GM21367 (cell line): ENCODE results near the gene HIPK2.
A peak's percentile ranks its signal among the peaks of the same experiment; 100 is the strongest.

Experiments used
- ATAC-seq: cut with Tn5 transposase; IDR thresholded peaks from one replicate; pipeline ENCODE4 v1.9.1; 2021; ENCODE audit not compliant: unreplicated experiment

The HIPK2 gene

GRCh38 chr7:139718141-139718540, 59.7 kb downstream of the HIPK2 start:
- no peak for ATAC-seq

- no peak for ATAC-seq
These were observed 61.4 kb downstream of the HIPK2 start for GRCh38 chr7:139716156-139716942.

GRCh38 chr7:139715194-139715815, 62.5 kb downstream of the HIPK2 start:
- ATAC-seq, result no peak

GRCh38 chr7:139714163-139714901, 63.5 kb downstream of the HIPK2 start:
- peak; percentile 94 for ATAC-seq

DNA sequence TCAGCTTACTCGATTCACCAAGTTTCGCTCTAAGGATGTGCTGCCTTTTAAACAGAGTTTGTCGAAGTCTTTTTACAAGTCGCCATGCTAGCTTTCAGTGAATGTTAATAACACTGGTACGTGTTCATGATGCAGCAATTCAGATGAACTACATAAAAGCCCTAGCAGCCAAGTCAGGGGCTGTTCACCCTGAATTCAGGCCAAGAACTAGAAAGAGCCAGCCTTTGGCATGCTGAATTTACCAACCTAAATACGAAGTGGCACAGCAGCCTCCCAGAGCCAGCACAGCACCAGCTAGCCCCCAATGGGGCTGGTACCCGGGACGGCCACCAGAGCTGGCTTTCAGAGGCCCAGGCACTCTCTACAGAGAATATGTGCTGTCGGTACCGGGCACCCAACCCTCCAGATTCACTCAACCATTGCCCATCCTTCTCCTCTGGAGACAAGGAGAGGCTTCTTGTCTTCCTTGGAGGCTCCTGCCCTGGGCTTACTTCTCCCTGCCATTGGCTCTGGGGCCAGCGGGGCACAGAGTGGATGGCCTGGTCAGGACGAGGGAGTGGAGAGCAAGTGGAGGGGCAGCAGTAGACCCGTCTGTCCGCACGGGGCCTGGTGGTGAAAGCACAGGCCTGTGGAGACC, 64.2 kb downstream of the HIPK2 start:
- no peak for ATAC-seq

DNA sequence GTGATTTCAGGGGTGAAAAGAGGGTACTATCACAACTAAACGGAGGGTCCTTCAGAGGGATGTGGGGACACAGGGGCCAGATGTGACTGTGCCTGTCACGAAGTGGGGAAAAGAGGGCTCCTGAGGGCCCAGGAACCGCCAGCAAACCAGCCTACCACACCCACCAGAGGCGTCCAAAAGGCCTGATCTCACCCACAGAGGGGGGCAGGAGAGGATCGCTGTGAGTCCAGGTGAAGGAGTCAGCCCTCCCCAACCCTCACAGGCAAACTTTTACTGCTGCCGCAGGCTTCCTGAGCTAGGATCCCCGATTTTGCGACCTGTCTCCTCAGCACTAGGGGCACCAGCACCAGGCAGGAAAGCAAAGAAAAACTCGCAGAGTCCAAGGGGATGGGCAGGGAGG, 64.7 kb downstream of the HIPK2 start:
- no peak for ATAC-seq

GRCh38 chr7:139711991-139712743, 65.6 kb downstream of the HIPK2 start:
- ATAC-seq, result no peak

GRCh38 chr7:139710036-139710435, 67.8 kb downstream of the HIPK2 start:
- no peak for ATAC-seq

DNA sequence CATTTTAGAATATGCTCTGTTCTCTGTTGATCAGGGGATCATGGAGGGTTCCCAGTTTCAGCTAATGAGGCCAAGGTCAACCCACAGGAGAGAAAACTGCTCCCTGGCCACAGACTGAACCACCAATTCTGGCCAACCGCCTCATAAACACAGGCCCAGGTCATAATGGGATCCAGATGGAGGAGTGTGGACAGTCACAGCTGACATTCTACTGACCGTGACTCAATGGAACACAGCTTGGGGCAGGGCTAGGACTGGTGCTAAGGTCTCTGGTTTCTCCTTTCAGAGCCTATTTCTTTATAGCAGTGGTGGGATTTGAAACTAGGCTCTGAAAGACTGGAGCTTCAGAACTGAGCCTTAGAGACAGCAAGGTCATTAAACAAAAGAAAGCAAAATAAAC, 68.3 kb downstream of the HIPK2 start:
- no peak for ATAC-seq

DNA sequence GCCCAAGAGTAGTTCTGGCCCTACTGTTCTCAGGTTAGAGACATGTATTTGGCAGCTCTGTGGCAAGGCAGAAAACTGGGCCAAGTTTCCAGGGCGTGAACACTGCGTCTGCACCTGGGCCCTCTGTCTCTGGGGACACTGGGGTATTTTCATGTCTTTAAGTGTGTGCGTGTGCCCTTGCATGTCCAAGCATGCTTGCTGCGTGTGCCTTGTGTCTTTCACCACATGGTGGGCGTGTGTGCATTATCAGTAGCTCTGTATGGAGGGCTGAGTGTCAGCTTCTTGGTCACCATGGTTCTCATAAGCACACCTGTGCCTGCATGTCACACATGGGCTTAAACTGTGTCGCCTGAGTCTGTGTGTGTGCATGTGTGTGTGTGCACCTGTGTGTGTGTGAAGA, 69.3 kb downstream of the HIPK2 start:
- ATAC-seq, result peak; percentile 82

DNA sequence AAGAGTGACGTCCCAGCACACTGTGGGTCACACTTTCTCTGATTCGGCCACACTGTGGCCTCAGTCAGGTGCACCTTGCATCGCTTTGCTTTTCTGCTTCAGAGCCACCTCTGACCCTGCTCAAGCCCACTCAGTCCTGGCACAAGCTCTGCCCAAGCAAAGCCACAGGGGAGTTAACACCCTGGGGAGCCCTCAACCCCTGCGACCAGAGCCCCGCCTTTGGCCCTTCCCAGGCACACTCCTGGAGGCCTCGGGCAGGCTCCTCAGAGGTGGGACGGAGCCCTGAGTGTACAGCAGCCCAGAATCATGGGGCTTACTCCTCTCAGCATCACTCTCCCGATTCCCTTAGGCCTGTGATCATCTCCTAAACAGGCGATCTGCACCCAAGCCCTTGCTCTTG, 71.0 kb downstream of the HIPK2 start:
- no peak for ATAC-seq

DNA sequence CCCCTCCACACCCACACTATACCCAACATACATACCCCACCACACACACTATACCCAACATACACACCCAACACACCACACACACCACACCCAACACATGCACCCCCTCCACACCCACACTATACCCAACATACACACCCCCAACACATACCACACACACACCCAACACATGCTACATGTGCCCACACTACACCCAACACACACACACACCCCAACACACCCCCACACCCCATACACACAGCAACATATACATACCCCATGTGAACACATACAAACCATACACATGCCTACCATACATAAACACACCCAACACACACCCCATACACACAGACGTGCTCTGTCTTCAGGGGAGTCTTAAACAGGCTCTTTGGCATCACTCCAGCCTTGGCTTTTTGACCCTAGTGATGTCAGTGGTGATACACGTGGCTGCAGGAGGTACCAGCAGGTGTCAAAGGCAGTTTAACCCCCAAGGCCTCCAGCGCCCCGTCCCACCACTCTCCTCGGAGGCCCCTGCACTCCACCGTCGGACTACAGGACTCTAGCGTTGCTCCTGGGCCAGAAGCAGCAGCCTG, 73.4 kb downstream of the HIPK2 start:
- ATAC-seq, result no peak

DNA sequence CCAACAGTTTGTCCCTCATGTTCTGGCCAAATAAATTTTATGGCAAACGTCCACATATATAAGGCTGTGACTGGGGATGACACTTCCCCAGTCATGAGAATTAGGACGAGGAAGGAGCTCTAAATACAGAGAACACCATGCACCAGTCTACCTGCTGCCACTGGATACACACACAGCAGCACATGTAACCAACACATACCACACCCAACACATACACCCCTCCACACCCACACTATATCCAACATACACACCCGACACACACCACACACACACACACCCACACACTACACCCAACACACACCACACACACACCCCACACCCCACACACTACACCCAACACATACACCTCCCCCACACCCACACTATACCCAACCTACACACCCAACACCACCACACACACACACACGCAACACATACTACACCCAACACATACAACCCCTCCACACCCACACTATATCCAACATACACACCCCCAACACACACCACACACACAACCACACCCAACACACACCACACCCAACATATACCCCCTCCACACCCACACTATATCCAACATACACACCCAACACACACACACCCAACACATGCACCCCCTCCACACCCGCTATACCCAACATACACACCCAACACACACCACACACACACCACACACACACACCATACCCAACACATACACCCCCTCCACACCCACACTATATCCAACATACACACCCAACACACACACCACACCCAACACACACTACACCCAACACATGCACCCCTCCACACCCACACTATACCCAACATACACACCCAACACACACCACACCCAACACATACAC, 74.1 kb downstream of the HIPK2 start:
- ATAC-seq, result no peak

DNA sequence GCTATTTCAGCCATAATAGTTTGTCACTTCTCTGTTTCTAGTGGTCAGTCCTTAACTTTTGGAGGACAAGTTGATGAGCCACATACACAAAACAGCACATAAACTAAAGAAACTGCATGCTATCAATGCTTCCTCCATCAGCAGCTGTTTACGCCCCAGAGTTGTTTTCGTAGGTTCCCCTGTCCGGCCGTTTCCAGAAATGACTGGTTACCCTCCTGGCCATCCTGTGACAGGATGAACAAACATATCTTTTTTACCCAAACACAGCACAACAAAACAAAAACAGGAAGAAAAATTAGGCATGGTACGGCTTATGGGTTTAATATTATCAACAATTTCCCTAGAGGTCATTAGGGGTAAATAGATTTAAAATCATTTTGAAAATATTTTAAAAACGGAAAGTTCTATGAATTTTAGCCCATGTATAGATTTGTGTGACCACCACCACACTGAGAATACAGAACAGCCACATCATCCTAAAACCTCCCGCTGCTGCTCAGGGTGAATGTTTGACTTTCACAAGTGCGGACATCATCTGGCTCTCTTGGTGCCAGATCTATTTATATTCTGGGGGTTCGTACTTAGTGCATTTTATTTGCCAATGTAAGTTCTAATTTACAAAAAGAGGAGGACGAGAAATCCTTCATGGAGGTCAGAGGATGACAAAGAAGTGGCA, 74.8 kb downstream of the HIPK2 start:
- peak; percentile 66 for ATAC-seq

DNA sequence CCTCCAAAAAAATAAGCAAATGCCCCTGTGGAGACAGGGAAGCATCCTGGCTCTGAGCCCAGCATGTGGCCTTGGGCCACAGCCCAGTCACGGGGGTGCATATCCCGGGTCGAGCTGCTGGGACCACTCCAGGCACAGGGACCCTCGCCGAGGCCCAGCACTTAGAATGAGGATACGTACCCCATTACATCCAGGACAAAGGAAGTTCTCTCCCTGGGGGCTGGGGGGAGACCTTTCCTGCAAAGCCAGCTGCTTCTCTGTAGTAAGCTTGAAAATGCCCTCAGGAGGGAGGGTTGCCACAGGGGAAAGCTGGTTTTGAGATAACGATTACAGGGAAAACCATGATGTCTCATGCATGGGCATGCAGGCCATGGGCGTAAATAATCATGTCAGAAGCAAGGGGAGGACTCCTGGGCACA, 75.5 kb downstream of the HIPK2 start:
- no peak for ATAC-seq

DNA sequence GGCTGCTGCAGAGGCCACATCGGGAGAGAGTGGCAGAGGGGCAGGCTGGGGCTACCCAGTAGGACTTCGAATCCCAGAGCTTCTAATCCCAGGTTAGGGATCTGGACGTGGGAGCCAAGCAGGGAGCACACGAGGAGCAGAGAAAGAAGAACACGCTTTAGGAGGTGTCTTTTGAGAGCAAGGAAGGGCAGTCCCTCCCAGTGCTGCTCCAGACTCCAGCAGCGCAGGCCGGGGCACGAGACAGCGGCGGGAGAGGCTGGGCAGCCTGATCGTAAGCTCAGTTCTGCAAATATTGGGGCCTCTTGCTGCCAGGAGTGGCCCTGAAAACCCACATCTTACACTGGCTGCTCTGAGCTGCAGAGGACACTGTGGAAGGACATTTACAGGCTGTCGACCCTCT, 75.9 kb downstream of the HIPK2 start:
- ATAC-seq, result no peak

- no peak for ATAC-seq
These were observed 77.1 kb downstream of the HIPK2 start for GRCh38 chr7:139700505-139701235.
